Measurements from ENCODE around the gene TMEM183A.
A peak's percentile ranks its signal among the peaks of the same experiment; 100 is the strongest.

- no peak for TF ChIP-seq EP300 (IDR thresholded peaks at IDR 0.05; ENCODE audit: borderline replicate concordance in 1 of 2, low read depth in 1 of 2, low read length in 1 of 2)
- TF ChIP-seq CTCF (IDR thresholded peaks at IDR 0.05) = no peak
- no peak for TF ChIP-seq YY1 (IDR thresholded peaks at IDR 0.05; ENCODE audit: low read depth)
- TF ChIP-seq SIN3A (IDR thresholded peaks at IDR 0.05; ENCODE audit: borderline replicate concordance, low read depth, low read length) = peak; percentile 17; the same call in 1 of the 2 replicates
Measured at GRCh38 chr1:202957733-202958543, 49.2 kb upstream of the TMEM183A start, which contains the start of gene ADIPOR1.

Measured in SK-N-SH (cell line).